GM12864 (cell line): Measurements from ENCODE around the gene WSCD1.

ENCODE experiments used
- DNase-seq: peaks from one replicate; pipeline ENCODE4 v3.0.0-alpha.2; 2011; ENCODE audit warnings: low read depth
- H3K4me3 ChIP-seq: 2 replicates; pipeline ENCODE4 v1.5.1; 2011; ENCODE audit warnings: mild to moderate bottlenecking, low read depth, low read length, control low read depth
- CTCF ChIP-seq: IDR thresholded peaks from 2 replicates; pipeline ENCODE4 v1.5.1; 2011; ENCODE audit warnings: low read depth, mild to moderate bottlenecking, moderate library complexity, low read length, control low read depth, inconsistent platforms; ENCODE audit errors: missing control alignments

The WSCD1 gene

GRCh38 chr17:6100891-6101500 lies 30.8 kb downstream of the WSCD1 start:
- DNase-seq, result no peak
- H3K4me3 ChIP-seq, result no peak overlapping the region

GRCh38 chr17:6101706-6102105 lies 31.5 kb downstream of the WSCD1 start:
- no peak for DNase-seq
- no peak for TF ChIP-seq CTCF
- no peak overlapping the region for H3K4me3 ChIP-seq

More at GRCh38 chr17:6100891-6101500, 30.8 kb downstream of the WSCD1 start:
- no peak for TF ChIP-seq CTCF

GRCh38 chr17:6102615-6103014 lies 32.4 kb downstream of the WSCD1 start:
- DNase-seq, result no peak
- no peak for TF ChIP-seq CTCF
- no peak overlapping the region for H3K4me3 ChIP-seq

GRCh38 chr17:6104956-6105648 lies 34.9 kb downstream of the WSCD1 start:
- H3K4me3 ChIP-seq, result no peak overlapping the region
- no peak for DNase-seq
- no peak for TF ChIP-seq CTCF

- H3K4me3 ChIP-seq, result no peak overlapping the region
- TF ChIP-seq CTCF, result no peak
- no peak for DNase-seq
Observed at GRCh38 chr17:6105649-6106007, 35.4 kb downstream of the WSCD1 start.

- no peak overlapping the region for H3K4me3 ChIP-seq
- DNase-seq, result no peak
- no peak for TF ChIP-seq CTCF
Observed at GRCh38 chr17:6106212-6106611, 36.0 kb downstream of the WSCD1 start.

- no peak for TF ChIP-seq CTCF
Observed at GRCh38 chr17:6107791-6108190, 37.6 kb downstream of the WSCD1 start.

More at GRCh38 chr17:6107791-6108190, 37.6 kb downstream of the WSCD1 start:
- no peak overlapping the region for H3K4me3 ChIP-seq
- DNase-seq, result no peak
